ENCODE results near the gene TAC4. TPM values are rescaled to one million over a fixed set of nuclear protein-coding genes. Genes with fewer than 3 reads are reported as not detected.
A peak's percentile ranks its signal among the peaks of the same experiment; 100 is the strongest.

The TAC4 gene
- total and polyA plus RNA-seq, 9 of the 15 experiments (the other 6 are each of a cell fraction or from before 2014, with no cell fraction given): 0.17 TPM; not detected in 8

GRCh38 chr17:49880291-49881053 lies 32.6 kb upstream of the TAC4 start (continued):
- TF ChIP-seq ZNF785 (CRISPR knock-in tag; IDR thresholded peaks at IDR 0.05): no peak
- TF ChIP-seq SRSF9 (IDR thresholded peaks at IDR 0.05; ENCODE audit: borderline replicate concordance, low read depth, low read length): no peak
- TF ChIP-seq MECOM (CRISPR knock-in tag; IDR thresholded peaks at IDR 0.05): no peak
- TF ChIP-seq NFIC (IDR thresholded peaks at IDR 0.05): no peak
- peak in 1 of 2 experiments; percentile 34; a peak in 1 of 4 replicates for TF ChIP-seq RCOR1 (IDR thresholded peaks at IDR 0.05; ENCODE audit: borderline replicate concordance in 1 of 2, low read depth in 2 of 2, low read length in 2 of 2)
- TF ChIP-seq ZBTB26 (CRISPR knock-in tag; IDR thresholded peaks at IDR 0.05): no peak
- TF ChIP-seq KHSRP (IDR thresholded peaks at IDR 0.05): no peak
- TF ChIP-seq ZNF224 (CRISPR knock-in tag; IDR thresholded peaks at IDR 0.05): no peak
- TF ChIP-seq NUFIP1 (IDR thresholded peaks at IDR 0.05; ENCODE audit: partially characterized antibody): no peak
- TF ChIP-seq ZNF79 (CRISPR knock-in tag; IDR thresholded peaks at IDR 0.05; ENCODE audit: low read depth): no peak
- no peak for TF ChIP-seq ZNF584 (CRISPR knock-in tag; IDR thresholded peaks at IDR 0.05; ENCODE audit: low read depth)
- no peak for TF ChIP-seq ZHX1 (conservative IDR thresholded peaks at IDR 0.05; ENCODE audit: low read length)
- TF ChIP-seq RAD51 (IDR thresholded peaks at IDR 0.05; ENCODE audit: borderline replicate concordance, low read depth): no peak
- TF ChIP-seq ZFP91 (CRISPR knock-in tag; IDR thresholded peaks at IDR 0.05): no peak
- TF ChIP-seq KDM5B (IDR thresholded peaks at IDR 0.05; ENCODE audit: insufficient replicate concordance, low read depth, low read length): no peak
- no peak for TF ChIP-seq FOXP1 (CRISPR knock-in tag; IDR thresholded peaks at IDR 0.05)
- TF ChIP-seq MTF1 (CRISPR knock-in tag; IDR thresholded peaks at IDR 0.05; ENCODE audit: borderline replicate concordance): no peak
- peak; percentile 49; the same call in 1 of the 2 replicates for TF ChIP-seq ZBTB7A (IDR thresholded peaks at IDR 0.05; ENCODE audit: borderline replicate concordance, control insufficient read depth, low read depth, low read length)
- no peak for TF ChIP-seq HMGXB4 (CRISPR knock-in tag; IDR thresholded peaks at IDR 0.05)

All from K562 (cell line).